ENCODE results near the gene CALCOCO1. TPM values are rescaled to one million over a fixed set of nuclear protein-coding genes. Genes with fewer than 3 reads are reported as not detected.

Gene CALCOCO1
- total and polyA plus RNA-seq, 9 of the 15 experiments (the other 6 are each of a cell fraction or from before 2014, with no cell fraction given), result 1.9 to 31.8 (median 11.0) TPM

DNA sequence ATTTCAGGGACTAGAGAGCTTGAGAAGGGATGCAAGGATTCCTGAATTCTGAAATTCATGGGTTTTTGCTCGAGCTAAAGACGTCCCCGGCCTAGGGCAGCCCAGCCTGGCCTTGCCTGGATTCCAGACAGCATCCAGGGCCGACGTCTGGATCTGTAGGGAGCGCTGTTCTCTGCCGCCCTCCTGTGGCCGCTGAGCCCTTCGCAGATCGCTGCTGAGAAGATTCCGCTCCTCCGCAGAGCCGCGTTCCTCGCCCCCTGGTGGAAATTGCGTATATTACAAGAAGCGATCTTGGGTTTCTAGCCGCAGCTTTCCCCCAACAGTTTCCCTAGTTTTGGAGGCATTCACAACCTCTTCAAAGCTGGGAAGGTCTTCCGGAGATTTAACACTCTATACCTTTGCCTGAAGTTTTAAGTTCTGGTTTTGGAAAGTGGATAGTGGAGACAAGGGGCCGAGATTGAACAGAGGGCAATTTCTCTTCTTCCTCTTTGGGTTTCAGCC is 19.4 kb upstream of the CALCOCO1 start (continued):
- TF ChIP-seq EP300 (IDR thresholded peaks at IDR 0.05; ENCODE audit: low read length) (no peak), RCOR1 (IDR thresholded peaks at IDR 0.05; ENCODE audit: borderline replicate concordance in 1 of 2, low read depth in 2 of 2, low read length in 2 of 2) (peak in 1 of 2 experiments; percentile 79; a peak in 2 of 4 replicates), ZNF174 (CRISPR knock-in tag; IDR thresholded peaks at IDR 0.05) (no peak), MTA1 (IDR thresholded peaks at IDR 0.05; ENCODE audit: borderline replicate concordance) (no peak), TAF7 (tag; IDR thresholded peaks at IDR 0.05) (no peak), TEAD4 (IDR thresholded peaks at IDR 0.05; ENCODE audit: low read length) (peak; percentile 56; the same call in 1 of the 2 replicates), TEAD4 (CRISPR knock-in tag; IDR thresholded peaks at IDR 0.05; ENCODE audit: borderline replicate concordance) (no peak), ZBED1 (IDR thresholded peaks at IDR 0.05) (no peak), STAG1 (CRISPR knock-in tag; IDR thresholded peaks at IDR 0.05; ENCODE audit: borderline replicate concordance) (peak; percentile 92; the same call in 1 of the 2 replicates), FOSL1 (tag; conservative IDR thresholded peaks at IDR 0.05) (no peak), SMC3 (conservative IDR thresholded peaks at IDR 0.05; ENCODE audit: insufficient read depth, low read depth, low read length) (peak; percentile 99), CREM (IDR thresholded peaks at IDR 0.05; ENCODE audit: low read depth) (peak; percentile 69; the same call in 1 of the 2 replicates), ASH1L (IDR thresholded peaks at IDR 0.05; ENCODE audit: borderline replicate concordance, low read depth, partially characterized antibody) (no peak)
- TF ChIP-seq, protein P1, sequence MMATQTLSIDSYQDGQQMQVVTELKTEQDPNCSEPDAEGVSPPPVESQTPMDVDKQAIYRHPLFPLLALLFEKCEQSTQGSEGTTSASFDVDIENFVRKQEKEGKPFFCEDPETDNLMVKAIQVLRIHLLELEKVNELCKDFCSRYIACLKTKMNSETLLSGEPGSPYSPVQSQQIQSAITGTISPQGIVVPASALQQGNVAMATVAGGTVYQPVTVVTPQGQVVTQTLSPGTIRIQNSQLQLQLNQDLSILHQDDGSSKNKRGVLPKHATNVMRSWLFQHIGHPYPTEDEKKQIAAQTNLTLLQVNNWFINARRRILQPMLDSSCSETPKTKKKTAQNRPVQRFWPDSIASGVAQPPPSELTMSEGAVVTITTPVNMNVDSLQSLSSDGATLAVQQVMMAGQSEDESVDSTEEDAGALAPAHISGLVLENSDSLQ (IDR thresholded peaks at IDR 0.05), result no peak
- TF ChIP-seq, protein P2, sequence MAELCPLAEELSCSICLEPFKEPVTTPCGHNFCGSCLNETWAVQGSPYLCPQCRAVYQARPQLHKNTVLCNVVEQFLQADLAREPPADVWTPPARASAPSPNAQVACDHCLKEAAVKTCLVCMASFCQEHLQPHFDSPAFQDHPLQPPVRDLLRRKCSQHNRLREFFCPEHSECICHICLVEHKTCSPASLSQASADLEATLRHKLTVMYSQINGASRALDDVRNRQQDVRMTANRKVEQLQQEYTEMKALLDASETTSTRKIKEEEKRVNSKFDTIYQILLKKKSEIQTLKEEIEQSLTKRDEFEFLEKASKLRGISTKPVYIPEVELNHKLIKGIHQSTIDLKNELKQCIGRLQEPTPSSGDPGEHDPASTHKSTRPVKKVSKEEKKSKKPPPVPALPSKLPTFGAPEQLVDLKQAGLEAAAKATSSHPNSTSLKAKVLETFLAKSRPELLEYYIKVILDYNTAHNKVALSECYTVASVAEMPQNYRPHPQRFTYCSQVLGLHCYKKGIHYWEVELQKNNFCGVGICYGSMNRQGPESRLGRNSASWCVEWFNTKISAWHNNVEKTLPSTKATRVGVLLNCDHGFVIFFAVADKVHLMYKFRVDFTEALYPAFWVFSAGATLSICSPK (IDR thresholded peaks at IDR 0.05; ENCODE audit: borderline replicate concordance), result no peak
- TF ChIP-seq, protein P3, sequence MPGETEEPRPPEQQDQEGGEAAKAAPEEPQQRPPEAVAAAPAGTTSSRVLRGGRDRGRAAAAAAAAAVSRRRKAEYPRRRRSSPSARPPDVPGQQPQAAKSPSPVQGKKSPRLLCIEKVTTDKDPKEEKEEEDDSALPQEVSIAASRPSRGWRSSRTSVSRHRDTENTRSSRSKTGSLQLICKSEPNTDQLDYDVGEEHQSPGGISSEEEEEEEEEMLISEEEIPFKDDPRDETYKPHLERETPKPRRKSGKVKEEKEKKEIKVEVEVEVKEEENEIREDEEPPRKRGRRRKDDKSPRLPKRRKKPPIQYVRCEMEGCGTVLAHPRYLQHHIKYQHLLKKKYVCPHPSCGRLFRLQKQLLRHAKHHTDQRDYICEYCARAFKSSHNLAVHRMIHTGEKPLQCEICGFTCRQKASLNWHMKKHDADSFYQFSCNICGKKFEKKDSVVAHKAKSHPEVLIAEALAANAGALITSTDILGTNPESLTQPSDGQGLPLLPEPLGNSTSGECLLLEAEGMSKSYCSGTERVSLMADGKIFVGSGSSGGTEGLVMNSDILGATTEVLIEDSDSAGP (CRISPR knock-in tag; IDR thresholded peaks at IDR 0.05), result no peak
- TF ChIP-seq, protein P4, sequence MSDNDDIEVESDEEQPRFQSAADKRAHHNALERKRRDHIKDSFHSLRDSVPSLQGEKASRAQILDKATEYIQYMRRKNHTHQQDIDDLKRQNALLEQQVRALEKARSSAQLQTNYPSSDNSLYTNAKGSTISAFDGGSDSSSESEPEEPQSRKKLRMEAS (CRISPR knock-in tag; IDR thresholded peaks at IDR 0.05), result no peak
- TF ChIP-seq, protein P5, sequence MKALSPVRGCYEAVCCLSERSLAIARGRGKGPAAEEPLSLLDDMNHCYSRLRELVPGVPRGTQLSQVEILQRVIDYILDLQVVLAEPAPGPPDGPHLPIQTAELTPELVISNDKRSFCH (CRISPR knock-in tag; IDR thresholded peaks at IDR 0.05), result no peak
- TF ChIP-seq, protein P5 (tag; IDR thresholded peaks at IDR 0.05), result no peak
- TF ChIP-seq, protein P6, sequence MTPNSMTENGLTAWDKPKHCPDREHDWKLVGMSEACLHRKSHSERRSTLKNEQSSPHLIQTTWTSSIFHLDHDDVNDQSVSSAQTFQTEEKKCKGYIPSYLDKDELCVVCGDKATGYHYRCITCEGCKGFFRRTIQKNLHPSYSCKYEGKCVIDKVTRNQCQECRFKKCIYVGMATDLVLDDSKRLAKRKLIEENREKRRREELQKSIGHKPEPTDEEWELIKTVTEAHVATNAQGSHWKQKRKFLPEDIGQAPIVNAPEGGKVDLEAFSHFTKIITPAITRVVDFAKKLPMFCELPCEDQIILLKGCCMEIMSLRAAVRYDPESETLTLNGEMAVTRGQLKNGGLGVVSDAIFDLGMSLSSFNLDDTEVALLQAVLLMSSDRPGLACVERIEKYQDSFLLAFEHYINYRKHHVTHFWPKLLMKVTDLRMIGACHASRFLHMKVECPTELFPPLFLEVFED (CRISPR knock-in tag; conservative IDR thresholded peaks at IDR 0.05), result no peak
